ENCODE measurements around the gene RANBP3. TPM values are rescaled to one million over a fixed set of nuclear protein-coding genes. Genes with fewer than 3 reads are reported as not detected.

RANBP3 gene
- total RNA-seq, 1 donor from 2014 or later: 77.8 TPM

- Histone ChIP-seq H2AFZ (replicated peaks) (no peak overlapping the region), H3K4me3 (no peak overlapping the region), H4K20me1 (ENCODE audit: low read depth) (peaks cover 76% of the 10 kb centered on the region), H3K4me2 (no peak overlapping the region), H3K79me2 (ENCODE audit: low read depth) (peaks cover 28% of the 10 kb centered on the region), H3K9ac (no peak overlapping the region), H3K36me3 (no peaks in the 10 kb centered on the region), H3K27me3 (no peaks in the 10 kb centered on the region), H3K9me3 (ENCODE audit: low read depth) (no peaks in the 10 kb centered on the region), H3K27ac (no peak overlapping the region), H3K4me1 (no peaks in the 10 kb centered on the region), H3F3A (ENCODE audit: low read depth) (no peaks in the 10 kb centered on the region)
- Mint-ChIP-seq H3K27me3 (ENCODE audit: insufficient read depth, low read depth) (peaks cover 4% of the 10 kb centered on the region), H3K9me3 (no peaks in the 10 kb centered on the region), H3K4me1 (peaks cover 23% of the 10 kb centered on the region), H3K4me3 (no peak overlapping the region), H3K36me3 (peaks cover 17% of the 10 kb centered on the region), H3K27ac (peak overlapping the region; percentile 70)
- DNase-seq (ENCODE audit: low spot score): no peak
- TF ChIP-seq EZH2 (IDR thresholded peaks at IDR 0.05) (no peak), EZH2phosphoT487 (IDR thresholded peaks at IDR 0.05) (no peak), CTCF (IDR thresholded peaks at IDR 0.05) (no peak)
Observed at GRCh38 chr19:5934774-5935472, 43.0 kb downstream of the RANBP3 start.

- TF ChIP-seq EZH2 (IDR thresholded peaks at IDR 0.05) (no peak), CTCF (IDR thresholded peaks at IDR 0.05) (no peak), EZH2phosphoT487 (IDR thresholded peaks at IDR 0.05) (no peak)
- Mint-ChIP-seq H3K4me3 (no peak overlapping the region), H3K36me3 (peaks cover 12% of the 10 kb centered on the region), H3K27ac (peak overlapping the region; percentile 33), H3K4me1 (peaks cover 26% of the 10 kb centered on the region), H3K9me3 (no peaks in the 10 kb centered on the region), H3K27me3 (ENCODE audit: insufficient read depth, low read depth) (peaks cover 4% of the 10 kb centered on the region)
- Histone ChIP-seq H3K79me2 (ENCODE audit: low read depth) (peaks cover 28% of the 10 kb centered on the region), H3K36me3 (no peaks in the 10 kb centered on the region), H3K4me1 (no peaks in the 10 kb centered on the region), H2AFZ (replicated peaks) (no peak overlapping the region), H3K27ac (no peak overlapping the region), H3K9ac (no peak overlapping the region), H3F3A (ENCODE audit: low read depth) (no peaks in the 10 kb centered on the region), H4K20me1 (ENCODE audit: low read depth) (peaks cover 76% of the 10 kb centered on the region), H3K4me2 (no peak overlapping the region), H3K9me3 (ENCODE audit: low read depth) (no peaks in the 10 kb centered on the region), H3K4me3 (no peak overlapping the region), H3K27me3 (no peaks in the 10 kb centered on the region)
- no peak for DNase-seq (ENCODE audit: low spot score)
Observed at GRCh38 chr19:5934069-5934401, 43.9 kb downstream of the RANBP3 start.

GRCh38 chr19:5933391-5934068 is 44.4 kb downstream of the RANBP3 start:
- Histone ChIP-seq H3K27ac (no peak overlapping the region), H2AFZ (replicated peaks) (no peak overlapping the region), H3K9ac (peak overlapping the region; percentile 42), H3K4me2 (no peak overlapping the region), H3K4me1 (no peaks in the 10 kb centered on the region), H3F3A (ENCODE audit: low read depth) (no peaks in the 10 kb centered on the region), H3K9me3 (ENCODE audit: low read depth) (no peaks in the 10 kb centered on the region), H3K4me3 (no peak overlapping the region), H3K36me3 (no peaks in the 10 kb centered on the region), H3K27me3 (no peaks in the 10 kb centered on the region), H3K79me2 (ENCODE audit: low read depth) (peaks cover 28% of the 10 kb centered on the region), H4K20me1 (ENCODE audit: low read depth) (peaks cover 71% of the 10 kb centered on the region)
- H3K4me3 Mint-ChIP-seq: no peak overlapping the region
- no peaks in the 10 kb centered on the region for H3K9me3 Mint-ChIP-seq
- H3K27me3 Mint-ChIP-seq (ENCODE audit: insufficient read depth, low read depth): peaks cover 7% of the 10 kb centered on the region
- peaks cover 30% of the 10 kb centered on the region for H3K4me1 Mint-ChIP-seq
- peaks cover 16% of the 10 kb centered on the region for H3K36me3 Mint-ChIP-seq
- no peak for DNase-seq (ENCODE audit: low spot score)
- H3K27ac Mint-ChIP-seq: peak overlapping the region; percentile 77
- no peak for TF ChIP-seq EZH2 (IDR thresholded peaks at IDR 0.05)
- TF ChIP-seq CTCF (IDR thresholded peaks at IDR 0.05): no peak
- no peak for TF ChIP-seq EZH2phosphoT487 (IDR thresholded peaks at IDR 0.05)

Measured in neural progenitor cell (in vitro differentiated cells).